IPS-18c (cell line): ENCODE results near the gene OTOF.
"Not testable (repeated sequence)": the region's sequence is repeated elsewhere in the genome, so short reads cannot be mapped to it uniquely, and the experiment has no call there.

Experiments
- H3K4me3 ChIP-seq: 2 replicates; pipeline ENCODE4 v1.7.0; 2013; ENCODE audit warnings: low read depth, mild to moderate bottlenecking, low read length, moderate library complexity; ENCODE audit not compliant: insufficient read depth
- H3K9me3 ChIP-seq: one replicate; pipeline ENCODE4 v1.6.1; 2013; ENCODE audit warnings: mild to moderate bottlenecking, low read length, moderate library complexity; ENCODE audit not compliant: control insufficient read depth, insufficient read depth

Gene OTOF

DNA sequence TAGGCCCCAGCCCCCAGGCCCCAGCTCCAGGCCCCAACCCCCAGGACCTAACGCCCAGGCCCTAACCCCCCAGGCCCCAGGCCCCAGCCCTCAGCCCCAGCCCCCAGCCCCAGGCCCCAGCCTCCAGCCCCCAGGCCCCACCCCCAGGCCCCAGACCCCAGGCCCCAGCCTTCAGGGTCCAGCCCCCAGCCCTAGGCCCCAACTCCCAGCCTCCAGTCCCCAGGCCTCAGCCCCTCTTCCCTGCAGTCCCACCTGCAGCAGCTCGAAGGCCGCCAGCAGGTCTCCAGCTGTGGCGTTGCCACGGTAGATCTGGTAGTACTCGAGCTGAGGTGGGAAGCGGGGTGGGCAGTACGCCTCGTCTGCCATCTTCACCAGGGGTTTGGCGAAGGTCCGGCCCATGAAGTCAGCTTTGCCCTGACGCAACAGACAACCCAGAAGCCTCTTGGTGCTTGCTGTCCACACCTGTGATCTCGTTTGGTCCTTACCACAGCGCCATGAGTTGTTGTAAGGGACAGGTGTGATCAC is 3.6 kb downstream of the OTOF start:
- no peaks in the 10 kb centered on the region for H3K9me3 ChIP-seq
- H3K4me3 ChIP-seq, result no peak overlapping the region

DNA sequence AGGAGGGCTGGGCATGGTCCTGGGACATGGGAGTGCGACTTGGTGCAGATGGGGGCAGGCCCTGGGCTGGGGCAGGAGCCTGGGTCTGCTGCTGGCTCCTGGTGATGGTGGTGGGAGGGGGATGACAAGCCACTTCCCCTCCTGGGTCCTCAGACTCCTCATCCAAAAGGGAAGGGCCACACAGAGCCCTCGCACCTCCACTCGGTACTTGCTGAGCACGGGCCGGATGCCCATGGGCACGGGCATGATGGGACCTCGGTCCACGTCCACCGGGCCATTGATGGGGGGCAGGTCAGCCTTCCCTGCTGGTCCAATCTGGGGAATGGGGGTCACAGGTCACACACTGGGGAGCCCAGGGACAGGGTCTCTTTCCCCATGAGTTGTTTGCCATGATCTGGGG is 4.1 kb downstream of the OTOF start:
- no peaks in the 10 kb centered on the region for H3K9me3 ChIP-seq

GRCh38 chr2:26472821-26473655 is 4.9 kb downstream of the OTOF start:
- H3K9me3 ChIP-seq, result no peaks in the 10 kb centered on the region
- no peak overlapping the region for H3K4me3 ChIP-seq

More for the DNA sequence above, 4.1 kb downstream of the OTOF start:
- no peak overlapping the region for H3K4me3 ChIP-seq

- Histone ChIP-seq H3K9me3 (no peaks in the 10 kb centered on the region), H3K4me3 (no peak overlapping the region)
Observed at GRCh38 chr2:26471766-26472706, 5.9 kb downstream of the OTOF start.

GRCh38 chr2:26471289-26471688 is 6.6 kb downstream of the OTOF start:
- no peak overlapping the region for H3K4me3 ChIP-seq
- no peaks in the 10 kb centered on the region for H3K9me3 ChIP-seq

DNA sequence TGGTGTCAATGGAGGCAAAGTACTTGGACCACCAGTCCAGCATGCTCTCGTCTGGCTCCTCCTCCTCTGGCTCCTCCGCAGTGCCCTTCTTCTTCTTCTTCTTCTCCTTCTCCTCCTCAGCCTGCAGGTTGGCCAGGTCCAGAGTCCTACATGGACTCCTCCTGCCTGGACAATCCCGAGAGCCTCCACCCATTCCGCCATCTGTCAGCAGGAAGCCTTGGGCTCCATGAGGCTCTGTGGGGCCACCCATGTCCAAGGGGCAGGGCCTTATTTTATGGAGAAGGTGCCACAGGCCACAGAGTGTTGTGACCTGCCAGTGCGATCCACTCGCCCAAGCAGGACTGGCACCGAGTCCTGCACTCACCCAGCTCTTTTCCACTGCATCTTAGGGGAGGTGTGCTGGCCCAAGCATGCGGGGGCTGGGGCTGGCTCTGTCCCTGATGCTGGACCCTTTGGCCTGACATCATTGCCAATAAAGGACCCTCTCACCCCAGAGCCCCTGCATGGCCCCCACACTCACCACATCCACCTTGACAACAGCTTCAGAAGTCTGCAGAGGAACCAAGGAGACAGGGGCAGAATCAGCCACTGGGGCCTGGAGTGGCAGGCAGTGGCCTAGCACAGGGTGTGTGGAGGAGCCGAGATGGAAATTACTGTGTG is 7.2 kb downstream of the OTOF start:
- Histone ChIP-seq H3K4me3 (no peak overlapping the region), H3K9me3 (no peaks in the 10 kb centered on the region)

DNA sequence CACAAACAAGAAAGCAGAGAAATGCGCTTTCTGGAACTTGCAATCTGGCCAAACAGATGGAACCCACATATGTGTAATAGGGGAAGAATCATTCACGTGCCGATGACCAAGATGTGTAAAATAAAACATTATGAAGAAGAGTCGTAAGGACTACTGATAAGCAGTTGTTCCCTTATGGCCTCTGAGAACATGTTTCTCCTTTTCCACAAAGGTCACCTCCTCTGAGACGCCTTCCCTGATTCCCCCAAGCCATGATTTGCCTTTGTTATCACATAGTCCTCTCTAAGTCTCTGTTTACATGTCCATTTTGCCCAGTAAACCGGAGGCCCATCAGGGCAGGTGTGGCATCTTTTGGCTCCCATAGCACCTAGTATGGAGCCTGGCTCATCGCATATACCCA is 8.0 kb downstream of the OTOF start:
- Histone ChIP-seq H3K9me3 (no peaks in the 10 kb centered on the region), H3K4me3 (no peak overlapping the region)

GRCh38 chr2:26469092-26469710 is 8.7 kb downstream of the OTOF start:
- no peak overlapping the region for H3K4me3 ChIP-seq
- no peaks in the 10 kb centered on the region for H3K9me3 ChIP-seq

DNA sequence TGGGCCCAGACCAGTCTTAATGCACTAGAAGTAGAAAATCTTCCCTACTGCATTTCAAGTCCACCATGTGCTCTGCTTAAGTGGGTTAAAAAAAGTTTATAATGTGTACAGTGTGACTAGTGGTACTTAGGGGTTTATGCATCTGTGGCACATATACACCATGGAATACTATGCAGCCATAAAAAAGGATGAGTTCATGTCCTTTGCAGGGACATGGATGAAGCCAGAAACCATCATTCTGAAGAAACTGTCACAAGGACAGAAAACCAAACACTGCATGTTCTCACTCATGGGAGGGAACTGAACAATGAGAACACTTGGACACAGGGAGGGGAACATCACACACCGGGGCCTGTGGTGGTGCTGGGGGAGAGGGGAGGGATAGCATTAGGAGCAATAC is 9.4 kb downstream of the OTOF start:
- H3K9me3 ChIP-seq, H3K4me3 ChIP-seq: not testable (repeated sequence)

GRCh38 chr2:26466662-26467310 is 11.1 kb downstream of the OTOF start:
- no peak overlapping the region for H3K4me3 ChIP-seq
- no peaks in the 10 kb centered on the region for H3K9me3 ChIP-seq

GRCh38 chr2:26465981-26466471 is 11.9 kb downstream of the OTOF start:
- no peak overlapping the region for H3K4me3 ChIP-seq
- H3K9me3 ChIP-seq, result no peaks in the 10 kb centered on the region

GRCh38 chr2:26465266-26465925 is 12.5 kb downstream of the OTOF start:
- Histone ChIP-seq H3K9me3 (no peaks in the 10 kb centered on the region), H3K4me3 (no peak overlapping the region)

DNA sequence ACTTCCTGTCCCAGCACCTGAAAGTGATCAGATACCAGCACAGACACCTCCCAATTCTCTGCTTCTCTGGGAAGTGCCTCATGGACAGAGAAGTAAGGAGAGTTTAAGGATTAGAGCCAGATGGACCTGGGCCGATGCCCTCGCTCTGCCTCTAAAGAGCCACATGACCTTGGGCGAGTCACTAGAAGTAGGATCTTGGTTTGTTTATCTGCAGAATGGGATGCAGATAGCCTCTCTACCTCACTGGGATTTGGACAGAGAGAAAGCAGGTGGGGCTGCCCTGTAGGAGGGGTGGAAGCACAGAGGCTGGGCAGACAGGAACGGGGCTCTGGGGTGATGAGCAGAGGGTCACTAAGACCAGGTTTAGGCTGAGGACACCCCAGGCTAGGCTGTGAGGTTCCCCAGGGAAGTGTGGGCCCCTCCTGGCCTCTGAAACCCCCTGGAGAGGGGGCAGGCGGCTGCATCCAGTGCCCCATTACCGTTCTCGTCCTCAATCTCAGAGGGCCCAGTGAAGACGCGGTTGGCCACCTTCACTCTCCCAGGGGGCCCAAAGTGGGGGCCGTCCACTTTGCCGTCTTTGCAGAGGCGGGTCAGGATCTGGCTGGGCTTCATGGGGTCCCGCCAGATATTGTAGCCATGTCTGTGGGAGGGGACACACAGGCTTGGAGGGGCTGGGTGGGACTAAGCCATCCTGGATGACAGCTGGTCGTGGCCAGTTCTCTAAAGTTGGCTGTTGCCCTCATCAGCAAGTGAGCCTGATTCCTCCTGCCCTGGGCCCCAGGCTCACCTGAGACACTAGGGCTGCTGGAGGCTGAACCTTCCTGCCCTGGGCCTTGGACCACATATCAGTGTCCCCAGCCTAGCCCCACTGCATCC is 13.3 kb downstream of the OTOF start:
- H3K4me3 ChIP-seq, result no peak overlapping the region
- no peaks in the 10 kb centered on the region for H3K9me3 ChIP-seq

DNA sequence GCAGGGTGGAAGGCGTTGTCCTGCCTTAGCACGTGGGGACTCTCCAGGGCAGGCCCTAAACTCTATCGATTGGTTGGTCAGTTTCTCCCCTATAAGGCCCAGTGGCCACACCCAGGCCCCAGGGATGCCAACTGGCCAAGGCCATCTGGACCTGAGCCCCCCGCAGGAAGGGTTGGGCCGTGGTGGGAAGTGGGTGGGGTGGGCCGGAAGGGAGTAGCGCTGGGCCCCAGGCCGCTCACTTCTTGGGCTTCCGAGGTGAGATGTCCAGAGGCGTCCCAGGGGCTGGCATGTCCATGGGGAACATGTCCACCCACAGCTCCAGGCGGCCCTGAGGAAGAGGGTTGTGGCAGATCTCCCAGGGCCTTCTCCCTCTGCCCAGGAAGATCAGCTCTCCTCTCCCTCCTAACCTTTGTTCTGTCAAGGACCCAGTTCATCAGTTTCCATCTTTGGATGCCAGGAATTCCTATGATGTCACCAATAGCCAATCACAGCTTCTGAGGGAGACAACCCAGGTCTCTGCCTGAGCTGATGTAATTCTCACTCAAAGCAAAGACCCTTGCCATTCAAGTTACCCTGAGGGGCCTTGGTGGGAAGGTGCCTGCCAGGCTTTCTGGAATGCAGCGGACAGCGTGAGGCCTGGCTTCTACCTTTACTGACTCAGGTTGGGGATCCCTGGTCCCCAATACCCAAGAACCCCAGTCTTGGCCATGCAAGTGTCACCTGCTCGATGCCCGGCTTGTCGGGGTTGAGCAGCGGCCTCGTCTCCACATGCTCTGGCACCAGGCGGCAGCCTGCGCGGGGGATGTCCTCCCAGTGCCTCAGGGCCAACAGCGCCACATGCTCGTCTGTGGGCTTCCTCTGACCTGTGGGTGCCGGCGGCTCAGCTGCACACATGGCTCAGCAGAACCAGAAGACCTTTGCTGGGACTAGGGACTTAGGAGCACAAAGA is 14.4 kb downstream of the OTOF start:
- H3K9me3 ChIP-seq, result no peaks in the 10 kb centered on the region

More for the DNA sequence above, 14.4 kb downstream of the OTOF start:
- no peak overlapping the region for H3K4me3 ChIP-seq
